Activated naive CD4-positive, alpha-beta T cell treated with anti-CD3 and anti-CD28 coated beads for 36 hours (primary cell): ENCODE measurements around the gene MALRD1. TPM values are rescaled to one million over a fixed set of nuclear protein-coding genes. Genes with fewer than 3 reads are reported as not detected.
"Not testable (repeated sequence)": the region's sequence is repeated elsewhere in the genome, so short reads cannot be mapped to it uniquely, and the experiment has no call there.

Experiments used
- CTCF ChIA-PET: fragments of 350-600 bp; sonication (Branson Sonifier 250); formaldehyde crosslinking; loops from one replicate; lab custom pipeline; 2021; ENCODE audit warnings: antibody characterized with exemption; lab: Charles Lee
- DNase-seq: peaks from one replicate; pipeline ENCODE4 v3.0.0-alpha.2; 2020
- H3K27ac Mint-ChIP-seq: one replicate; pipeline ENCODE4 v1.8.0; 2021; ENCODE audit warnings: mild to moderate bottlenecking, mixed read lengths
- H3K27me3 Mint-ChIP-seq: one replicate; pipeline ENCODE4 v1.8.0; 2021; ENCODE audit warnings: low read depth, mixed read lengths
- H3K36me3 Mint-ChIP-seq: one replicate; pipeline ENCODE4 v1.8.0; 2021; ENCODE audit warnings: low read depth, mixed read lengths
- H3K4me1 Mint-ChIP-seq: one replicate; pipeline ENCODE4 v1.8.0; 2021; ENCODE audit warnings: low read depth, mixed read lengths
- H3K4me3 Mint-ChIP-seq: one replicate; pipeline ENCODE4 v1.8.0; 2021; ENCODE audit warnings: mild to moderate bottlenecking, moderate library complexity, mixed read lengths
- H3K9me3 Mint-ChIP-seq: one replicate; pipeline ENCODE4 v1.8.0; 2021; ENCODE audit warnings: mixed read lengths
- intact Hi-C: fragments of 100-400 bp; cut with micrococcal nuclease; formaldehyde crosslinking; loops from one replicate; pipeline ENCODE4 v1.15.1; 2023
- total RNA-seq, 2 experiments: library from RNA; stranded (reverse); gene quantifications; one replicate each; pipeline ENCODE4 v1.2.3, GENCODE V29; 2021

The MALRD1 gene
- total RNA-seq, 2 experiments from 2014 or later, result not detected

- Mint-ChIP-seq H3K4me1 (no peaks in the 10 kb centered on the region), H3K4me3 (no peak overlapping the region), H3K9me3 (peaks cover 2% of the 10 kb centered on the region), H3K27me3 (no peaks in the 10 kb centered on the region), H3K36me3 (no peaks in the 10 kb centered on the region), H3K27ac (no peak overlapping the region)
- intact Hi-C loops, result no loop called here
- no peak for DNase-seq
- CTCF ChIA-PET, result no interaction called here
Observed at GRCh38 chr10:19730907-19731217, 682.3 kb downstream of the MALRD1 start.

GRCh38 chr10:19731560-19731959 is 683.0 kb downstream of the MALRD1 start:
- no peaks in the 10 kb centered on the region for H3K4me1 Mint-ChIP-seq
- H3K27ac Mint-ChIP-seq, result no peak overlapping the region
- DNase-seq, result no peak
- no peak overlapping the region for H3K4me3 Mint-ChIP-seq
- no peaks in the 10 kb centered on the region for H3K27me3 Mint-ChIP-seq
- no peaks in the 10 kb centered on the region for H3K36me3 Mint-ChIP-seq
- intact Hi-C loops, result no loop called here
- peaks cover 4% of the 10 kb centered on the region for H3K9me3 Mint-ChIP-seq
- CTCF ChIA-PET, result no interaction called here

- Mint-ChIP-seq H3K27ac (no peak overlapping the region), H3K9me3 (peaks cover 5% of the 10 kb centered on the region), H3K4me3 (no peak overlapping the region), H3K36me3 (no peaks in the 10 kb centered on the region), H3K27me3 (no peaks in the 10 kb centered on the region), H3K4me1 (no peaks in the 10 kb centered on the region)
- no peak for DNase-seq
- CTCF ChIA-PET, result no interaction called here
- intact Hi-C loops, result no loop called here
Observed at GRCh38 chr10:19738440-19738839, 689.8 kb downstream of the MALRD1 start.

DNA sequence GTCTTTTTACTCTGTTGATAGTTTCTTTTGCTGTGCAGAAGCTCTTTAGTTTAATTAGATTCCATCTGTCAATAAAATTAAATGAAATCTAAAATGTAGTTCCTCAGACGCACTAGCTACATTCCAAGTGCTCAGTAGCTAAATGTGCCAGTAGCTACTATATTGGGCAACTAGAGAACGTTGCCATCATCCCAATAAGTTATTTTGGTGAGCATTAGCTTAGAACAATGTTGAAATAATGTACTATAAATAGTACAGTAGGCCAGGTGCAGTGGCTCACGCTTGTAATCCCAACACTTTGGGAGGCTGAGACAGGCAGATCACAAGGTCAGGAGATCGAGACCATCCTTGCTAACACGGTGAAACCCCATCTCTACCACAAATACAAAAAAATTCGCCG is 690.6 kb downstream of the MALRD1 start:
- DNase-seq, intact Hi-C loops, H3K4me1 Mint-ChIP-seq, H3K27ac Mint-ChIP-seq, H3K27me3 Mint-ChIP-seq, CTCF ChIA-PET, H3K9me3 Mint-ChIP-seq, H3K36me3 Mint-ChIP-seq, H3K4me3 Mint-ChIP-seq: not testable (repeated sequence)

- H3K27me3 Mint-ChIP-seq, H3K4me3 Mint-ChIP-seq, H3K36me3 Mint-ChIP-seq, intact Hi-C loops, DNase-seq, CTCF ChIA-PET, H3K27ac Mint-ChIP-seq, H3K4me1 Mint-ChIP-seq, H3K9me3 Mint-ChIP-seq: not testable (repeated sequence)
Observed at GRCh38 chr10:19742144-19742543, 693.5 kb downstream of the MALRD1 start.

GRCh38 chr10:19745672-19746071 is 697.1 kb downstream of the MALRD1 start:
- CTCF ChIA-PET, result no interaction called here
- Mint-ChIP-seq H3K4me3 (no peak overlapping the region), H3K27me3 (no peaks in the 10 kb centered on the region), H3K27ac (no peak overlapping the region), H3K36me3 (no peaks in the 10 kb centered on the region), H3K4me1 (no peaks in the 10 kb centered on the region), H3K9me3 (peaks cover 1% of the 10 kb centered on the region)
- no peak for DNase-seq
- intact Hi-C loops, result no loop called here

DNA sequence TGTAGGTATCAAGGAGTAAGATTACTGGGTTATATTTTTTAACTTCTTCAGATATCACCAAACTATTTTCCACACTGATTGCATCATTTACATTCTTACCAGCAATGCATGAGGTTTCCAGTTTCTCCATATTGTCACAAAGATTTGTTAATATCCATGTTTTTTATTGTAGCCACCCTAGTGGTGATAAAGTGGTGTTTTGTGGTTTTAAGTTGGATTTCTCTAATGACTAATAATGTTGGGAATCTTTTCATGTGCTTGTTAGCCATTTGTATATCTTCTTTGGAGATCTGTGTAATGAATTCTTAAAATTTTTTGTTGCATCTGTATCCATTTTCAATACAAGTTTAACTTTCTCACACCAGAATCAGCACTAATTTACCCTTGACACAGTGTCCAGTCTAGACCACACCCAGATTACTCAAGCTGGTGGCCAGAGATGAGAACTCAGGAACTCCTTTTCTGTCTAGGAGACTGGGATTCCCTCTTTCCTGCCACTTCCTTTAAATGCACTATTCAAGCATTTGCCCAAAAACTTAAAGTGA is 700.7 kb downstream of the MALRD1 start:
- H3K27ac Mint-ChIP-seq, result no peak overlapping the region
- DNase-seq, result no peak
- H3K4me1 Mint-ChIP-seq, result no peaks in the 10 kb centered on the region
- CTCF ChIA-PET, result no interaction called here
- H3K4me3 Mint-ChIP-seq, result no peak overlapping the region
- no peaks in the 10 kb centered on the region for H3K27me3 Mint-ChIP-seq
- no peaks in the 10 kb centered on the region for H3K36me3 Mint-ChIP-seq
- peaks cover 1% of the 10 kb centered on the region for H3K9me3 Mint-ChIP-seq
- intact Hi-C loops, result no loop called here

GRCh38 chr10:19750972-19751371 is 702.4 kb downstream of the MALRD1 start:
- H3K9me3 Mint-ChIP-seq, result peaks cover 1% of the 10 kb centered on the region
- H3K4me1 Mint-ChIP-seq, result no peaks in the 10 kb centered on the region
- no peak overlapping the region for H3K4me3 Mint-ChIP-seq
- CTCF ChIA-PET, result no interaction called here
- intact Hi-C loops, result no loop called here
- H3K27me3 Mint-ChIP-seq, result no peaks in the 10 kb centered on the region
- no peaks in the 10 kb centered on the region for H3K36me3 Mint-ChIP-seq
- no peak for DNase-seq
- no peak overlapping the region for H3K27ac Mint-ChIP-seq

GRCh38 chr10:19756919-19757318 is 708.3 kb downstream of the MALRD1 start:
- no peaks in the 10 kb centered on the region for H3K27me3 Mint-ChIP-seq
- H3K36me3 Mint-ChIP-seq, result no peaks in the 10 kb centered on the region
- no peak overlapping the region for H3K27ac Mint-ChIP-seq
- CTCF ChIA-PET, result no interaction called here
- H3K4me1 Mint-ChIP-seq, result no peaks in the 10 kb centered on the region
- DNase-seq, result no peak
- no peak overlapping the region for H3K4me3 Mint-ChIP-seq
- no peaks in the 10 kb centered on the region for H3K9me3 Mint-ChIP-seq
- intact Hi-C loops, result no loop called here

DNA sequence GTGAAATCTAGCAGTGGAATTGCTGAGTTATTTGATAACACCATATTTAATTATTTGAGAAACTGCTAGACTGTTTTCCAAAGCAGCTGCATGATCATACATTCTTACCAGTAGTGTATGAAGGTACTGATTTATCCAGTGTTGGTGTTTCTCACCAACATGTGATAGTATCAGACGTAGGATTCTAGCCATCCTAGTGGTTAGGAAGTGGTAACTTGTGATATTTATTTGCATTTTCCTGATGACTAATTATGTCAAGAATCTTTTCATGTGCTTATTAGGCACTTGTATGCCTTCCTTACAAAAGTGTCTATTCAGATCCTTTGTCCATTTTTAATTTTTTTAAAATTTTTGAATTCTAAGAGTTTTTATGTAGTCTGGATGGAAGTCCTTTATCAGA is 713.4 kb downstream of the MALRD1 start:
- H3K4me1 Mint-ChIP-seq, result no peaks in the 10 kb centered on the region
- no peaks in the 10 kb centered on the region for H3K36me3 Mint-ChIP-seq
- no peak overlapping the region for H3K4me3 Mint-ChIP-seq
- DNase-seq, result no peak
- peaks cover 4% of the 10 kb centered on the region for H3K9me3 Mint-ChIP-seq
- no peaks in the 10 kb centered on the region for H3K27me3 Mint-ChIP-seq
- CTCF ChIA-PET, result no interaction called here
- intact Hi-C loops, result no loop called here
- no peak overlapping the region for H3K27ac Mint-ChIP-seq

- intact Hi-C loops, result no loop called here
Observed at GRCh38 chr10:19764111-19764510, 715.5 kb downstream of the MALRD1 start.

GRCh38 chr10:19767876-19768275 is 719.3 kb downstream of the MALRD1 start:
- Mint-ChIP-seq H3K36me3 (no peaks in the 10 kb centered on the region), H3K4me1 (no peaks in the 10 kb centered on the region), H3K27me3 (no peaks in the 10 kb centered on the region), H3K4me3 (no peak overlapping the region), H3K9me3 (peaks cover 5% of the 10 kb centered on the region), H3K27ac (no peak overlapping the region)
- CTCF ChIA-PET, result no interaction called here
- DNase-seq, result no peak
- intact Hi-C loops, result no loop called here

More at GRCh38 chr10:19764111-19764510, 715.5 kb downstream of the MALRD1 start:
- no peaks in the 10 kb centered on the region for H3K4me1 Mint-ChIP-seq
- no peak for DNase-seq
- CTCF ChIA-PET, result no interaction called here
- peaks cover 4% of the 10 kb centered on the region for H3K9me3 Mint-ChIP-seq
- no peak overlapping the region for H3K4me3 Mint-ChIP-seq
- no peak overlapping the region for H3K27ac Mint-ChIP-seq
- no peaks in the 10 kb centered on the region for H3K36me3 Mint-ChIP-seq
- no peaks in the 10 kb centered on the region for H3K27me3 Mint-ChIP-seq

DNA sequence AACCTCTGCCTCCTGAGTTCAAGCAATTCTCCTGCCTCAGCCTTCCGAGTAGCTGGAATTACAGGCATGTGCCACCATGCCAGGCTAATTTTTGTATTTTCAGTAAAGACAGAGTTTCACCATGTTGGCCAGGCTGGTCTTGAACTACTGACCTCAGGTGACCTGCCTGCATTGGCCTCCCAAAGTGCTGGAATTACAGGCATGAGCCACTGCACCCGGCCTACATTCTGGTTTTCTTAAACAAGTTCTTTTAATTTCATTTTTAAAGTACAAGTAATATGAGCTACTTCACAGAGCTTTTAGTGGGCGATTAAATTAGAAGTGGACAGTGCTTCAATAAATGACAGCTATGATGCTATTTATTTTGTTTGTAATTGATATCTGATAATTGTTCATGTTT is 721.2 kb downstream of the MALRD1 start:
- intact Hi-C loops, H3K27ac Mint-ChIP-seq: not testable (repeated sequence)
- CTCF ChIA-PET, result interaction anchor here (0.6 kb wide), 1 partner anchor 56 kb away, joined by 3 read pairs; no protein-coding TSS in a partner anchor

GRCh38 chr10:19772972-19773371 is 724.4 kb downstream of the MALRD1 start:
- Mint-ChIP-seq H3K4me3 (no peak overlapping the region), H3K27me3 (no peaks in the 10 kb centered on the region), H3K9me3 (peaks cover 2% of the 10 kb centered on the region), H3K4me1 (no peaks in the 10 kb centered on the region), H3K27ac (no peak overlapping the region), H3K36me3 (no peaks in the 10 kb centered on the region)
- intact Hi-C loops, result no loop called here
- CTCF ChIA-PET, result no interaction called here
- DNase-seq, result no peak

More for the DNA sequence above, 721.2 kb downstream of the MALRD1 start:
- DNase-seq, H3K9me3 Mint-ChIP-seq, H3K4me1 Mint-ChIP-seq, H3K4me3 Mint-ChIP-seq, H3K27me3 Mint-ChIP-seq, H3K36me3 Mint-ChIP-seq: not testable (repeated sequence)
